ENCODE measurements around the gene GRPEL1.

The GRPEL1 gene

GRCh38 chr4:7045553-7045952 is 22.3 kb downstream of the GRPEL1 start:
- DNase-seq (ENCODE audit: low spot score): no peak

GRCh38 chr4:7044137-7044930 is 23.5 kb downstream of the GRPEL1 start:
- DNase-seq (ENCODE audit: low spot score): no peak

- DNase-seq (ENCODE audit: low spot score): no peak
Observed at GRCh38 chr4:7043284-7044136, 24.4 kb downstream of the GRPEL1 start, which contains the start of gene TADA2B. Gene TADA2B (plus strand): TSS chr4:7043372. CDS start chr4:7043580, 208 bp downstream.

GRCh38 chr4:7042503-7043283 is 25.2 kb downstream of the GRPEL1 start:
- DNase-seq (ENCODE audit: low spot score): peak; percentile 98

GRCh38 chr4:7041801-7042502 is 25.9 kb downstream of the GRPEL1 start:
- DNase-seq (ENCODE audit: low spot score): peak; percentile 57

- no peak for DNase-seq (ENCODE audit: low spot score)
Observed at GRCh38 chr4:7041246-7041645, 26.6 kb downstream of the GRPEL1 start.

- no peak for DNase-seq (ENCODE audit: low spot score)
Observed at GRCh38 chr4:7040765-7041164, 27.1 kb downstream of the GRPEL1 start.

GRCh38 chr4:7037425-7037824 is 30.4 kb downstream of the GRPEL1 start:
- no peak for DNase-seq (ENCODE audit: low spot score)

GRCh38 chr4:7034262-7035081 is 33.4 kb downstream of the GRPEL1 start:
- DNase-seq (ENCODE audit: low spot score): no peak

- no peak for DNase-seq (ENCODE audit: low spot score)
Observed at GRCh38 chr4:7032596-7032995, 35.3 kb downstream of the GRPEL1 start.

GRCh38 chr4:7031558-7032449 is 36.1 kb downstream of the GRPEL1 start:
- no peak for DNase-seq (ENCODE audit: low spot score)

- no peak for DNase-seq (ENCODE audit: low spot score)
Observed at GRCh38 chr4:7030856-7031255, 37.0 kb downstream of the GRPEL1 start.

- DNase-seq (ENCODE audit: low spot score): no peak
Observed at GRCh38 chr4:7029921-7030320, 37.9 kb downstream of the GRPEL1 start.

- no peak for DNase-seq (ENCODE audit: low spot score)
Observed at GRCh38 chr4:7029212-7029611, 38.7 kb downstream of the GRPEL1 start.

- no peak for DNase-seq (ENCODE audit: low spot score)
Observed at GRCh38 chr4:7027913-7028312, 40.0 kb downstream of the GRPEL1 start.

GRCh38 chr4:7027284-7027683 is 40.6 kb downstream of the GRPEL1 start:
- DNase-seq (ENCODE audit: low spot score): no peak

- DNase-seq (ENCODE audit: low spot score): peak; percentile 68
Observed at GRCh38 chr4:7026107-7026506, 41.8 kb downstream of the GRPEL1 start.

- no peak for DNase-seq (ENCODE audit: low spot score)
Observed at GRCh38 chr4:7025040-7025602, 42.7 kb downstream of the GRPEL1 start.

GRCh38 chr4:7024336-7024890 is 43.5 kb downstream of the GRPEL1 start:
- DNase-seq (ENCODE audit: low spot score): no peak
